IPS-15b (cell line): Measurements from ENCODE around the gene ABTB1.

Source experiments
- H3K27me3 ChIP-seq: one replicate; pipeline ENCODE4 v1.6.1; 2013; ENCODE audit warnings: low read length; ENCODE audit not compliant: control insufficient read depth, insufficient read depth
- H3K36me3 ChIP-seq: one replicate; pipeline ENCODE4 v1.6.1; 2013; ENCODE audit warnings: low read length; ENCODE audit not compliant: control insufficient read depth, insufficient read depth
- H3K4me1 ChIP-seq: one replicate; pipeline ENCODE4 v1.6.1; 2013; ENCODE audit warnings: mild to moderate bottlenecking, low read length; ENCODE audit not compliant: control insufficient read depth, insufficient read depth
- H3K4me3 ChIP-seq: one replicate; pipeline ENCODE4 v1.5.1; 2013; ENCODE audit warnings: low read depth, low read length
- H3K9ac ChIP-seq: one replicate; pipeline ENCODE4 v1.6.1; 2013; ENCODE audit warnings: low read depth, mild to moderate bottlenecking, low read length
- H3K9me3 ChIP-seq: one replicate; pipeline ENCODE4 v1.6.1; 2013; ENCODE audit warnings: mild to moderate bottlenecking, low read length; ENCODE audit not compliant: control insufficient read depth, insufficient read depth

Gene ABTB1

GRCh38 chr3:127692501-127693335, 20.0 kb downstream of the ABTB1 start:
- Histone ChIP-seq H3K9ac (no peak overlapping the region), H3K4me1 (peaks cover 7% of the 10 kb centered on the region), H3K9me3 (no peaks in the 10 kb centered on the region), H3K27me3 (no peaks in the 10 kb centered on the region), H3K4me3 (no peak overlapping the region), H3K36me3 (no peaks in the 10 kb centered on the region)

- Histone ChIP-seq H3K4me3 (no peak overlapping the region), H3K27me3 (no peaks in the 10 kb centered on the region), H3K36me3 (no peaks in the 10 kb centered on the region), H3K9me3 (no peaks in the 10 kb centered on the region), H3K9ac (no peak overlapping the region), H3K4me1 (peaks cover 7% of the 10 kb centered on the region)
Observed at GRCh38 chr3:127693336-127693843, 20.6 kb downstream of the ABTB1 start.

DNA sequence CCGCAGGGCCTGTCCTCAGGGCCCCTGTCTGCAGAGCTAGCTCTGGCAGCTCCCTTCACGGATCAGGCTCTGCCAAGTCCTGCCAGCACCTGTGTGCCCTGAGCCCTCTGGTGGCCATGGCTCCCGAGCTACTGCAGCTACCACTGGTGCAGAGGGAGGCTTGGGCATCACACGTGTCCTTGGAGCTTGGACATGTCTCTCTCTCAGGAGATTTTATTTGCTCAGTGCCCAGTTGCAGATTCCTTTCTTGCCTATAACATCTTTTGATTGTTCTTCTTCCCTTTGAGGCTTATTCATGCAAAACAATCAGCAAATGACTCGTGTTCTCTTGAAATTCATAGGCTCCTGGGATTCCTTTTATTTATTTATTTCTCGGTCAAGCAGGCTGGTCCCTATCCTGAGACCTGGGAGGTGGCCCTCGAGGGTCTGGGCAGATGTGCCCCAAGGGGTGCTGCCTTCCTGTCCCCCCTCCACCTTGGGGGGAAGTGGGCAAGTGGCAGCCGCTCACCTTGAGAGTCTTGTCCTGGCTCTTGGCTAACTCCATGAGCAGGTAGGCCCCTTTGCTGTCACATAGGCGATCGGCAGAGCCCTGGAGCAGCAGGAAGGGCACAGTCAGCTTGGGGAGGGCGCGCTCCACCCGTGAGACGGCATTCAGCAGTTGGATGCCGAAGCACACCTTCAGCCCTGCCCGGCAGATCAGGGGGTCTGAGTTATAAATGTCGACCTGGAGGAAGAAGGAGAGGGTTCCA, 21.9 kb downstream of the ABTB1 start:
- Histone ChIP-seq H3K9ac (no peak overlapping the region), H3K27me3 (no peaks in the 10 kb centered on the region)

GRCh38 chr3:127697551-127698240, 24.9 kb downstream of the ABTB1 start:
- no peaks in the 10 kb centered on the region for H3K36me3 ChIP-seq
- no peaks in the 10 kb centered on the region for H3K9me3 ChIP-seq
- peaks cover 3% of the 10 kb centered on the region for H3K4me1 ChIP-seq
- H3K9ac ChIP-seq = no peak overlapping the region
- no peaks in the 10 kb centered on the region for H3K27me3 ChIP-seq
- no peak overlapping the region for H3K4me3 ChIP-seq

More for the DNA sequence above, 21.9 kb downstream of the ABTB1 start:
- Histone ChIP-seq H3K4me1 (peaks cover 3% of the 10 kb centered on the region), H3K36me3 (no peaks in the 10 kb centered on the region), H3K9me3 (no peaks in the 10 kb centered on the region), H3K4me3 (no peak overlapping the region)

GRCh38 chr3:127698286-127698685, 25.5 kb downstream of the ABTB1 start:
- H3K4me3 ChIP-seq = no peak overlapping the region
- peaks cover 3% of the 10 kb centered on the region for H3K4me1 ChIP-seq
- H3K9me3 ChIP-seq = no peaks in the 10 kb centered on the region
- H3K9ac ChIP-seq = no peak overlapping the region
- H3K27me3 ChIP-seq = no peaks in the 10 kb centered on the region
- no peaks in the 10 kb centered on the region for H3K36me3 ChIP-seq

DNA sequence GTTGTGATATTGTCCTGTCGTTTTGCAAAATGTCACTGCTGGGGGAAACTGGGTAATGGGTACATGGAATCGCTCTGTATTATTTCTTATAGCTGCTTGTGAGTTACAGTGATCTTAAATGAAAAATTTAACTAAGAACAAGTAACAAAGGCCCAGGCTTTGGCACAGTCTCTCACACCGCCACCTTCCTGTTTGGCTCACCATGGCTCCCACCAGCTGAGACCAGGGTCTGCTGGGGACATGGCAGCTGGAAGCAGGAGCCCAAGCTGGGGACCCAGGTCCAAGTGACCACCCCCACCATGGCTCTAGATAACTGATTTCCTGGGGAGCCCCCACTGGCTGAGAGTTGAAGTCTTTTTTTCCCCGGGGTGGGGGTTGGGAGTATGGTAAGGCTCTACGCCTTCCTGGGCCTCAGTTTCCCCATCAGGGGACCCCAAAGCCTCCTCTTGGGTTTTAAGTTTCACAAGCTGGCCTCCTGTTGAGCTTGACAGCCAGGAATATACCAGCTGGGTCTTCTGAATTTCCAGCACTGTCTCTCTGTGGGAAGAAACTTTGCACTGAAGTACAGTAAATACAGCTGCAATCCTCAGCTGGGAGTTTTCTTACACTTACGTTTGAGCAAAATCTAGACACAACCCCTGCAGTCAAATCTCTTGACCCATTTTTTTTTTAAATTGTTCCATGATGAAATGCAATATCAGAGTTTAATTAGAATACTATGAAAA, 26.1 kb downstream of the ABTB1 start:
- Histone ChIP-seq H3K9ac (no peak overlapping the region), H3K9me3 (no peaks in the 10 kb centered on the region), H3K36me3 (no peaks in the 10 kb centered on the region)

DNA sequence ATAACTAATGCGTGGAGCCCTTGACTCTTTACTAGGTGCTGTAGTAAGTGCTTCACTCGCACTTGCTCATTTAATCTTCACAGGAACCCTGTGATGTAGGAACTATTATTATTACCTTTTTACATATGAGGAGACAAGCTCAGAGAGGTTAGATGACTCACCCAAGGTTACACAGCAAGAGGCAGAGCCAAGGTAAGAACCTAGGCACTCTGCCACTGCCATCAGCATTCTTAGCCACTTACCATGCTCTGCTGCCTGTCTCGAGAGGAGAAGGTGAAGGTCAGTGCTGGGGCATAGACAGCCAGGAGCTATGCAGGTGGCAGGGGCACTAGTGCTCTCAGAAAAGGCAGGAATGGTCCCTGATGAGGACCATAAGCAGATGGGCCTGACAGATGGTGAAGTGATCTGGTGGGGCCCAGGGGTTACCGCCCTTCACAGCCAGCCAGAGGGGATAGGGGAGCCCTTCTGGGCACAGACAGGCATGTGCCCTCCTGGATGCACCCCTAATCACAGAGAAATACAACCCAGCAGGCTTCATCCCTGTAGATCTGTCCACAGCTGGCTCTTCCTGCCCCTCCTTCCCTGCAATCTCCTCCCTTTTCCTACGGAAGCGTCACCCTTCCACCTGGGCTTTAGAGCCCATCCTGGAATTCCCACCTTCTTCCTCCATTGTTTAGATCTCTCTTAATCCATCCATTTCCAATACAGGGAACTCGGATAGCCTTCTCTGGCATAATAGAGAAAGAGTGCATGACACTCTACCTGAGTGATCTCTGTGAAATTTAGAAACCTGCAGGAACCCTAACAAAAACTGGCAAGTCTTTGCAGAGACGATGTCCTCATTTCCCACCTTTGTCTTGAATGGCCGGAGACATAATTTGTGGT, 26.9 kb downstream of the ABTB1 start:
- Histone ChIP-seq H3K4me1 (peaks cover 1% of the 10 kb centered on the region), H3K9me3 (no peaks in the 10 kb centered on the region), H3K9ac (no peak overlapping the region), H3K36me3 (no peaks in the 10 kb centered on the region), H3K4me3 (no peak overlapping the region), H3K27me3 (no peaks in the 10 kb centered on the region)

More for the DNA sequence above, 26.1 kb downstream of the ABTB1 start:
- no peaks in the 10 kb centered on the region for H3K27me3 ChIP-seq
- H3K4me3 ChIP-seq = no peak overlapping the region
- H3K4me1 ChIP-seq = peaks cover 3% of the 10 kb centered on the region

- H3K4me1 ChIP-seq = no peaks in the 10 kb centered on the region
- no peak overlapping the region for H3K4me3 ChIP-seq
- no peaks in the 10 kb centered on the region for H3K36me3 ChIP-seq
- no peak overlapping the region for H3K9ac ChIP-seq
- no peaks in the 10 kb centered on the region for H3K27me3 ChIP-seq
- no peaks in the 10 kb centered on the region for H3K9me3 ChIP-seq
Observed at GRCh38 chr3:127700406-127700805, 27.7 kb downstream of the ABTB1 start.

GRCh38 chr3:127701280-127701911, 28.6 kb downstream of the ABTB1 start:
- no peaks in the 10 kb centered on the region for H3K27me3 ChIP-seq
- H3K36me3 ChIP-seq = no peaks in the 10 kb centered on the region
- no peak overlapping the region for H3K9ac ChIP-seq
- H3K4me3 ChIP-seq = no peak overlapping the region
- H3K4me1 ChIP-seq = no peaks in the 10 kb centered on the region
- H3K9me3 ChIP-seq = no peaks in the 10 kb centered on the region

DNA sequence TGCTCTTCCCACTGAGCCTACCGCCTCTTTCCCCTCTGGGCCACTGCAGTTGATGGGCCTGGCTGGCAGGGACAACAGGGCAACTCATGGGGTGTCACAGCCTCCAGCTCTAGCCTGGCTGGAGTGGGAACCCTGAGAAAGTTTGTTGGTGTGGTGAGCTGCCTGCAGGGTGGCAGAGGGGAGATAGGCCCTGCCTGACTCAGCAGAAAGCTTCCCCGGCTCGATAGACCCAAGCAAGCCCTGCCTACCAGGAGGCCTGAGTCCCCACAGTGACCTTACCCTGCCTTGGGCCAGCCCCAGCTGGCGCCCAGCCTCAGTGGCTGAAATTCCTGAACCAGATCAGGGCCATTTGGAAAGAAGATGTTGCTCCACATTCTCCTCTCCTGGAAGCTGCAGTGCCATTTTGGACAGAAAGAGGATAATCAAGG, 29.4 kb downstream of the ABTB1 start:
- H3K4me3 ChIP-seq = no peak overlapping the region
- H3K9ac ChIP-seq = no peak overlapping the region

More for the DNA sequence above, 29.4 kb downstream of the ABTB1 start:
- no peaks in the 10 kb centered on the region for H3K36me3 ChIP-seq
- no peaks in the 10 kb centered on the region for H3K27me3 ChIP-seq
- no peaks in the 10 kb centered on the region for H3K4me1 ChIP-seq
- no peaks in the 10 kb centered on the region for H3K9me3 ChIP-seq
